Measurements from ENCODE around the gene DCC.

DCC gene

DNA sequence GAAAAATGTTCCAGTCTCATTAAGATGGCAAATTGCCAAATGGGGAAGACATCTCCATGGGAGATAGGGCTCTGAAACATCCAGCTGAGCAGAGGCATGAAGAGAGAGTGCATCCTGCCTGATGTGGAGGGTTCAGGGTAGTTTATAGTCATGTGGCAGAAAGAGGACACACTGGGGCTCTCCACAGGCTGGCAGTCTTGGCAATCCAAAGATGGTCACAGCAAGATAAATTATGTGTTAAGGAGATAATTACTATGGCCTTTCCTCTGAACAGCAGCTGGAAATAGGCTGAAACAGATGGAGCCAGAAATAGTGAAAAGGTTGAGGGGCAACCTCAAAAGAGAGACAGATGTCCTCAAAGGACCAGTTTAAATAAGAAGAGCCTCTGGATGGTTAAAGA, 97.2 kb downstream of the DCC start:
- CTCF ChIA-PET = no interaction called here
- no peak for DNase-seq (ENCODE audit: extremely low spot score)
- TF ChIP-seq, protein P1, sequence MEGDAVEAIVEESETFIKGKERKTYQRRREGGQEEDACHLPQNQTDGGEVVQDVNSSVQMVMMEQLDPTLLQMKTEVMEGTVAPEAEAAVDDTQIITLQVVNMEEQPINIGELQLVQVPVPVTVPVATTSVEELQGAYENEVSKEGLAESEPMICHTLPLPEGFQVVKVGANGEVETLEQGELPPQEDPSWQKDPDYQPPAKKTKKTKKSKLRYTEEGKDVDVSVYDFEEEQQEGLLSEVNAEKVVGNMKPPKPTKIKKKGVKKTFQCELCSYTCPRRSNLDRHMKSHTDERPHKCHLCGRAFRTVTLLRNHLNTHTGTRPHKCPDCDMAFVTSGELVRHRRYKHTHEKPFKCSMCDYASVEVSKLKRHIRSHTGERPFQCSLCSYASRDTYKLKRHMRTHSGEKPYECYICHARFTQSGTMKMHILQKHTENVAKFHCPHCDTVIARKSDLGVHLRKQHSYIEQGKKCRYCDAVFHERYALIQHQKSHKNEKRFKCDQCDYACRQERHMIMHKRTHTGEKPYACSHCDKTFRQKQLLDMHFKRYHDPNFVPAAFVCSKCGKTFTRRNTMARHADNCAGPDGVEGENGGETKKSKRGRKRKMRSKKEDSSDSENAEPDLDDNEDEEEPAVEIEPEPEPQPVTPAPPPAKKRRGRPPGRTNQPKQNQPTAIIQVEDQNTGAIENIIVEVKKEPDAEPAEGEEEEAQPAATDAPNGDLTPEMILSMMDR (IDR thresholded peaks at IDR 0.05; ENCODE audit: control extremely low read depth, extremely low read depth, low read depth, missing control alignments) = no peak
- POLR2A ChIA-PET = no interaction called here

DNA sequence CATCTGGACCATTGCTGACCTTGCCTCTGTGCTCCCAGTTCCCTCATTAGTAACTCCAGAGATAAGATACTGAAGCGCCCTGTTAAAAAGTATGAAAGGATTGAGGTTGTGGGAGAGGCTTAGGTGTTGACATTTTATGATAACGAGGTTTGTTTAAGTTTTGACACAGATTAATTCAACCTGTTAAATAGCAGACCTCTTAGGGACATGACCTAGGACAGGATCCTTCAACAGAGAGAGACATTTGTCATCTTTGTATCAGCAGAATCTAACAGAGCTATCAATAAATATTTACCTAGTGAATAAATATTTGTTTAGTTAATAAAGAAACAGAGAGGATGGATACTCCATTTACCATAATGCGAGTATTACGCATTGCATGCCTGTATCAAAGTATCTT, 99.5 kb downstream of the DCC start:
- CTCF ChIA-PET = no interaction called here
- DNase-seq (ENCODE audit: extremely low spot score) = no peak
- POLR2A ChIA-PET = no interaction called here
- TF ChIP-seq, protein P1 (IDR thresholded peaks at IDR 0.05; ENCODE audit: control extremely low read depth, extremely low read depth, low read depth, missing control alignments) = no peak

DNA sequence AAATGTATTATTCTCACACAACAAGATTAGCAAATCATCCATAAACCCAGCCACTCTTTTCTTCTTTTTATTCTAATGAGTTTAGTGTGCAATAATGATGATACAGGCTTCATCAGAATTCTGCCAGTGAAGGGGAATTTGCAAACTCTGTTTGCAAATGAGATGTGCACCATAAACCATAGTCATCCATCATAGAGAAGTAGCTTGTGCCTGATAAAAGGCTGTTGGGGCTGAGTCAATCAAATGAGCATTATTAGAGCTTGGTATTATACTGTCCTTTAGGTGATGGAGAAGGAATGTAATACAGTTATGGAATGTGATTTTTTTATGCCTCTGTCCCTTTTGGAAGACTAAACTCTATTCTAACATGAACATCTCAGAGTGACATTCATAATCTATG, 101.8 kb downstream of the DCC start:
- TF ChIP-seq, protein P1 (IDR thresholded peaks at IDR 0.05; ENCODE audit: control extremely low read depth, extremely low read depth, low read depth, missing control alignments) = no peak
- POLR2A ChIA-PET = no interaction called here
- no peak for DNase-seq (ENCODE audit: extremely low spot score)
- CTCF ChIA-PET = interaction anchor here (0.9 to 1.4 kb wide), 3 partner anchors 9 to 32 kb away, joined by 3 to 5 read pairs (median 5); no protein-coding TSS in a partner anchor

DNA sequence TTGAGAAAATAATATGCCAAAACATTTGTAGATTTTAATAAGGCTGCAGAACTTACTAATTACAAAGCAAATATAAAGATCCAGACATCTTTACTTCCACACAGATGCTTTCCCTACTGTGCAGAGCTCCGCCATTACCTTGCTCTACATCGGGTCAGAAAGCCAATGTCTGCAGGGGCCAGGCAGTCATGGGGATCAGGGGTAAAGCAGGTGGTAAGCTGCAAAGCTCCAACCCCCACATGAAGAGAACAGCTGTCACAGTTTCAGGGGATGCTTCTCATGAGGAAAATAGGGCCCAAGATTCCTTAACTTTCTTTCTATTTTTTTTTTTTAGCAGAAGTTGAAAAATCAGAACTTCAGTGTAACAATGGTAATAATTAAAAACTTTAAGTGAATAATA, 102.7 kb downstream of the DCC start:
- TF ChIP-seq, protein P1 (IDR thresholded peaks at IDR 0.05; ENCODE audit: control extremely low read depth, extremely low read depth, low read depth, missing control alignments) = no peak
- ChIA-PET CTCF (interaction anchor here (0.9 to 1.4 kb wide), 4 partner anchors 9 to 33 kb away, joined by 3 to 5 read pairs (median 4); no protein-coding TSS in a partner anchor), POLR2A (no interaction called here)
- no peak for DNase-seq (ENCODE audit: extremely low spot score)

DNA sequence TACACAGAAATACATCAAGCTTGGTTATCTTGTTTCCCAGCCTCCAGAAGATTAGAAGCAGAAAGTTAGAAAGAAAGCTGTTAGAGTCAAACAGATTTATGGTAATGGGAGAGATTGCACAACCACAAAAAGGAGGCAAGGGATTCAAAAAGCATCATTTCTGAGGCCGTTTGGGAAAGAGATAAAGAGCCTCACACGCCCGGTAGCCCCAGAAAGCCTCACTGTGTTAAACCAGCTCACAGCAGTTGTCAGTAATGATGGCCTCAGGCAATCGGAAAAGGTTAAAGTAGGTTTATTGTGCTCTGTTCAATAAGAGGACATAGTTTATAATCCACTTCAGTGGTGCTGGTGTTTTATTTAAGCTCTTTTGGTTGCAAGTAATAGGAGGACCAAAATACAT, 111.3 kb downstream of the DCC start:
- TF ChIP-seq, protein P1 (IDR thresholded peaks at IDR 0.05; ENCODE audit: control extremely low read depth, extremely low read depth, low read depth, missing control alignments) = no peak
- POLR2A ChIA-PET = no interaction called here
- no peak for DNase-seq (ENCODE audit: extremely low spot score)
- CTCF ChIA-PET = interaction anchor here (1.4 to 1.6 kb wide), 3 partner anchors 9 to 22 kb away, joined by 3 to 5 read pairs (median 3); no protein-coding TSS in a partner anchor

DNA sequence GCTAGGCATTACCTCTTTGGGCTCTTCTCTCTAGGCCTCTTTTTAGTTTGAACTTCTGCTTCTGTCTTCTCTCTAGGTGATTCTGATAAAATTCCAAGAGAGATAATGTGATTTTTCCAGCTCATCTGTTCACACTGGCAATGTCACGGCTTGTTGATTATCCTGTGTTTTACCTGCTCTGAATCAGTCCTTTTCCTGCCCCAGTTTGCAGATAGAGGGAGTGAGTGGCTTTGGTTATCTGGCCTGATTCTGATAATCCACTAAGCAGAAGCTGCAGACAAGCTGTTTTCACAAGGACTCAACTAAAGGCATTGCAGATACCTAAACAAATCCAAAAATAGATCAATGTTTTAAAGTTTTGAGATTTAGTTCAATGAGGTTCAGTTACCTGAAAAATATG, 111.9 kb downstream of the DCC start:
- POLR2A ChIA-PET = no interaction called here
- CTCF ChIA-PET = interaction anchor here (1.4 to 1.6 kb wide), 3 partner anchors 9 to 21 kb away, joined by 3 to 5 read pairs (median 3); no protein-coding TSS in a partner anchor
- DNase-seq (ENCODE audit: extremely low spot score) = no peak
- TF ChIP-seq, protein P1 (IDR thresholded peaks at IDR 0.05; ENCODE audit: control extremely low read depth, extremely low read depth, low read depth, missing control alignments) = no peak

Measured in GM10248 (cell line).